ENCODE measurements around the gene DNAJB11.

- TF ChIP-seq CTCF (IDR thresholded peaks at IDR 0.05), result no peak
- TF ChIP-seq EZH2 (IDR thresholded peaks at IDR 0.05; ENCODE audit: borderline replicate concordance, insufficient read depth, low read depth, low read length, poor library complexity, severe bottlenecking), result no peak
Observed at GRCh38 chr3:186570096-186570940, at the start of gene DNAJB11.

Data from B cell (primary cell).